Activated CD4-positive, alpha-beta T cell treated with anti-CD3 and anti-CD28 coated beads, Interleukin-2, Interleukin-6, amounts not matched to agents 100 ng/mL and 50 ng/mL, durations not matched to agents 16 hours and 8 hours (primary cell): ENCODE data around the gene KIF18B.
A peak's percentile ranks its signal among the peaks of the same experiment; 100 is the strongest.

Source experiments
- DNase-seq: peaks from one replicate; pipeline ENCODE4 v3.0.0-alpha.2; 2020

The KIF18B gene

DNA sequence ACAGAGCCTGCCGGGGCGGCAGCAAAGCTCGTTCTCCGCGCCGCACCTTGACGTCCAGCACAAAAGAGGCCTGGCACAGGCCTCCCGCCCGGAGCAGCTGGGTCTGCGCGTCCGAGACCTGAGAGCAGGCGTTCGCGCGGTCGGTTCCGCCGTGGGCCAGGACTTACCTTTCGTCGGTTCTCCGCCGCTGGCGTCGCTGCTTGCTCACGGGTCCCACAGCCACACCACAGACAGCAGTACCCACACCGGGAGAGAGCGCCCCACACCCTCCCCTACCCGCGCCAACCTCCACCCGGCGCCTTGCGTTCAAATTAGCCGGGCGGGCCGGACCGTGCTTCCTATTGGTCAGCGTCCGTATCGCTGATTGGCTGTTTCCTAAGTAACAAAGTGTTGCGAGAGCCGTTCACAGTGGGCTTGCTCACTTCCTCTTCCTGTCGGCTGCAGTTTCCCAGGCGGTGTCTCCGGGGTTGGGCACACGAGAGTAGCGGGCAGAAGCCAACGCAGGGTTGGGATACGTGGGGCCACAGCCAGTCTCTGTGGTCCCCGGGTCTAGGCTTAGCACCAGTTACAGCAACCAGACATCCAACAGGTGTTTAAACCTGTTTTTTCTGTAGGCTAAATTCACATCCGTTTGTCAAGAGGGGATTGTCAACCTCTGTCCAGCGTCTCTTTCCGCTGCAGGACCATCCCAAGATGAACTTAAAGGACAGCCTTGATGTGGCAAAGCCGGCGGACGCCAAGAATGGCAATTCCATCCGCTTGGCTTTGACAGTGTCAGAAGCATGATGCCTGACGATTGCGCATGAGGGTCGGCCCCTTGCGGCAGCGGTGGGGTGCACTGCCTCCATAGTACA is at the start of gene KIF18B:
TSS of gene KIF18B (minus strand) at position 313 of the 854 bp plus-strand sequence. CDS start 11,429 bp downstream, outside the sequence.
- DNase-seq = peak; percentile 97

DNA sequence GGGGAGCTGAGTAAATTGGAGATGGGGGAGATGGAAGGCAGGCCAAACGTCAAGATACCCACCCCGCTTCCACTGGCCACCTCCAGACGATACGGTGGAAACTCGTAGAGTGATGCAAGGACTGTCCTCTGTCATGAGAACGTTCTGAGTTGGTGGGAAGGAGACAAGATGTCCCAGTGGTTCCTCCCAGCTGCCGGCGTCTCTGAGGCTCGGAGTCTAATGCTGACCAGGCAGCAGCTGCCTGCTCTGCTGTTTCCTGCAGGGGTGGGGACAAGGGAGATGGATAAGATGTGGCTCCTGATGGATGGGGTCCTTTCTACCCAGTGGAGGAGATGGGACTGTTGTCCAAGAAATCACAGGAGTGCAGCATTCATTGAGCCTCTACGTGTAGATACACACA is 48.7 kb upstream of the KIF18B start:
- no peak for DNase-seq

DNA sequence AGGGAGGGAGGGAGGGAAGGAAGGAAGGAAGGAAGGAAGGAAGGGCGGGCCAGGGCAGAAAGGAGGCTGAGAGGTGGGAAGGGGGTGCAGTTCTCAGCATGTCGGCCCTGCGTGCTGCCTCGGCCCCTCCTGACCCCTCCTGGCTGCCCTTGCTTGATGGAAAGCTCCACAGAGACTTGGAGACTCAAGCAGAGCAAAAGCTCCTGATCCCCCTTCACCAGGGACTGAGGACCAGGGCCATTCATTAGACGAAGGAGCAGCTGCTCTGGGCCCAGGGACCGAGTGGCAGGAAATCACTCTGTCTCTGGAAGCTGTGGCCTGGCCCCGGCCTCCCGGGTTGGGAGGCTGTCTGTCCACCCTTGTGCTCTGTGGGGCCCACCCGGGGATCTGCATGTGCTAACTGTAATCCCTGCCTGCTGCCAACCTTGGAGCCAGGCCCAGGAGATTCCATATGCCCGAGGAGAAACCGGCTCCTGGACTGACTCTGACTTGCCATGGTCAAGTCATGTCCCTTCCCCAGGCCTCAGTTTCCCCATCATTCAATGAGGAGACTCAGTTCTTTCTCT is 47.9 kb upstream of the KIF18B start:
- no peak for DNase-seq

DNA sequence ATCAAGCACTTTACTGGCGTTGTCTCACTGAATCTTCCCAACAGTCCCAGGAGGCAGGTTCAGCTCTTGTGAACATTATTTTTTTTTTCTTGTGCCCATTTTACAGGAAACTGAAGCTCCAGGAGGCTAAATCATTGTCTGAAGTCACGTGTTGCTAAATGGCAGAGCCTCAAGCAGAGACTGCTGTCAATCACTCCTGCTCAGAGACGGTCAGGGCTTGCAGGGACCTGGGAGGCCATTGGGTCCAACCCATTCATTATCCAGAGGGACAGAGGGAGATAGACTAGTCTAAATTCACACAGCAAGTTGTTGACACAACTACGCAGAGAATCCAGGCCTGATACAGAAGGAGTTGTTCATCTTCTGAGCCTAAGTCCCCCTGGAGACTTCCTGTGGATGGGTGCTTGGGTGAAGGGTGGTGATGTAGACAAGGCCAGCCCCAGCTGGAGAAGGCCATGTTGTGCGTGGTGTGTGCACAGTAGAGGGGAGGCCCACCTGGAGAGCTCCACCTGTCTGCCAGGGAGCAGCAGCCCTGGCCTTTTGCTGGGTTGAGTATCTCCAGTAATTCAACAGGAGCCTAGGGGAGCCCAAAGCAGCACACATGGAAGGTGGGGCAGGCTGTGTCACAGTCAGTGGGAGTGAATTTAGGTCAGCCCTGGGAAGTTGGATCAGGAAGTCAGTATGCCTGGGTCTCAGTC is 44.8 kb upstream of the KIF18B start:
- DNase-seq = no peak

DNA sequence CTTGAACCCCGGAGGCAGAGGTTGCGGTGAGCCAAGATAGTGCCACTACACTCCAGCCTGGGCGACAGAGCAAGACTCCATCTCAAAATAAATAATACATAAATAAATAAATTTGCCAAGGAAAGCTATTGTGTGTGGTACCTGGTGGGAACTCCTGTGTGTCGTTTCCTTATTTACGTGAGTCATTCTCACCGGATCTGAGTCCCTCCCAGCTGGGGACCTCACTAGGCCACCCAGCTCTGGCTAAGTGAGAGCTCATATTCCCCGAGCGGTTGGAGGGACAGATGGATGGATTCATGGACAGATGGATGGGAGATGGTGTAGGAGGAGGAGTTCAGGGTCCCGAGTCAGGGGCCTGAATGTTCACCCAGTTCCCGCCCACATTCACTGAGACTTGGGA is 43.4 kb upstream of the KIF18B start:
- DNase-seq = no peak

DNA sequence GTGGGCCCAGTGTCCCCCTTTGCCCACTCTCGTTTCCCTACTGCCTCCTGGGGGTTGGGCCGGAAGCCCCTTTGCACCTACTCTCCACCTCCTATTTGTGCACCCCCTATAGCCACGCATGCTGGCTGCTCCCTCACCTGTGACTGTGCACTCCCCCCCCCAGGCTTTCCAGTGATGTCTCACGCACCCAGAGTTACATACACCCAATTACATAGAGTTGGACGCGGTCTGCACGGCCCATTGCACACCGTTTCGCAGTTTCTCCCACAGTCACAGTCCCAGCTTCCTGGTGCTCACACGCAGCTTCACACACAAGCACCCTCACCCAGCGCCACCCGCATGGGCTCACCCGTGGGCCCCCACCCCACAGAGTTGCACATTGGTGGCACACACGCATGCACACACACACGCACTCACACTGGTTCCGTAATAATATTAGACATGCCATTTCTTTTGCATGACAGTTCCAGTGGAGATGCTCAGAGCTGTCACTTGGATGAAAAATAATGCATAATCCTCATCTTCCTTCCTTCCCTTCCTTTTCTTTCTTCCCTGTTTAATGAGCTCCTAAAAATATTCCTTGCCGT is 42.1 kb upstream of the KIF18B start:
- DNase-seq = no peak

DNA sequence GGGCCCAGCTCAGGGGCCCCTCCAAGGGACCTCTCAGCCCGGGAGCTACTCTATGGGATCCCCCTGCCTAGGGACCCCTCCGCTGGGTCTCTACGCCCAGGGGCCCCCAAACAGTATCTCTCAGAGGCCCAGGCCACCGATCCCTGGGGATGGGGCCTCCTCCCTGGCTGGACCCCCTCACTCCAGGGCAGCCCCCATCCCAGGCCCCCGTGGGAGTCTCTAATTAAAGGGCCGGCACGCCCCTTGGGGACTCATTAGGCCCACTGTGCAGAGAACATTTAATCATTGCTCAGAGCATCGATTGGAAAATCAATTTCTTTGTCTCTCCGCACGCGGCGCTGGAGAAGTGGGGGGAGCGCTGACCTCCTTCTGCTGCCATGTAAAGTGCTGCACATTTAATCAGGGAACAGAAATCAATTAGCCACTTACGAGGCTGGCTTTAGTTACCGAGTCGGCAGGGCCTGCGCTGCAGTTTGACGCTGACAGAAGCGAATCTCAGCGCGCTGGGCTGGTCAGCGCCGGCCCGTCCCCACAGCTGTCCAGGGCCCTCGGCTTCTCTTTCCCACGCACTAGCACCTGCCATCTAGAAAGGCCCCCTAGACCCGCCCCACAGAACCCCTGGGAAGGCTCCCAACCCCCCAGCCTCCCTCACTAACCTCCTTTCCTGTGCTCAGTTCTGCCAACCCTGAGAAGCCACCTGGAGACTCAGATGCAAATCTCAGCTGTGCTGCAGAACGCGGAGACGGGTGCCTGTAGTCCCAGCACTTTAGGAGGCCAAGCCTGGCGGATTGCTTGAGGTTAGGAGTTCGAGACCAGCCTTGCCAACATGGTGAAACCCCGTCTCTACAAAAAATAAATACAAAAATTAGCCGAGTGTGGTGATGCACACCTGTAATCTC is 40.7 kb upstream of the KIF18B start:
- no peak for DNase-seq

DNA sequence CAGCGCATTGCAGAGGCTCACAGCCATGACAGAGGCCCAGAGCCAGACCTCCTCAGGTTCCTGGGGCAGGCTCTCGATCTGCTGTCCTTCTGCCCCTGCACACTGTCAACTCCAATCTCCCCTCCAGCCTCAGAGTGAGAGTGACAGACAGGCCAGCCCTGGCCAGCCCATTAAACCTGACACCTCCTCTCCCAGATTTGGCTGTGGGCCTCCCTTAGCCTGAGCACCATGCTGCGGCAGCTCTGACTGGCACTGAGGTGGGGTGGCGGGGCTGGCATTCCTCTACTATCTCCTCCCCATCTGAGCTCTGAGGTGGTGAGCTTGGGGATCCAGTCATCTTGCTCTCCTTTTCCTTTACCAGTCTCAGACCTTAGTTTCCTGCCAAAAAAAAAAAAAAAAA is 36.0 kb upstream of the KIF18B start:
- no peak for DNase-seq

DNA sequence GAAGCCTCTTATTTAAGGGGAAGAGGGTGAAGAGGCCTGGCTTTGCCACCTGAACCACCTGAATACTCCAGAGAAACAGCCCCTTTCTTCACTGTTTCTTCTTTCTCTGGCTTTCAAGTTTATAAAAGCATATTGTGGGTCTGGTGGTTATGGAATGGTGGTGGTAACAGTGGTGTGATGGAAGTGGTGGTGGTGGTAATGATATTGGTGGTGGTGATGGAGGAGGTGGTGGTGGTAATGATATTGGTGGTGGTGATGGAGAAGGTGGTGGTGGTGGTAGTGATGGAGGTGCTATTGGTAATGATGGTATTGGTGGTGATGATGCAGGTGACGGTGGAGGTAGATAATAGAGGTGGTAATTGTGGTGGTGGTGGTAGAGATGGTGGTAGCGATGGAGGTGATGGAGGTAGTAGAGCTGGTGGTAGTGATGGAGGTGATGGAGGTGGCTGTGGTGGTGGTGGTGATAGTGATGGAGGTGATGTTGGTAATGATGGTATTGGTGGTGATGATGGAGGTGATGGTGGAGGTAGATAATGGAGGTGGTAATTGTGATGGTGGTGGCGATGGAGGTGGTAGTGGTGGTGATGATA is 34.6 kb upstream of the KIF18B start:
- DNase-seq = no peak

DNA sequence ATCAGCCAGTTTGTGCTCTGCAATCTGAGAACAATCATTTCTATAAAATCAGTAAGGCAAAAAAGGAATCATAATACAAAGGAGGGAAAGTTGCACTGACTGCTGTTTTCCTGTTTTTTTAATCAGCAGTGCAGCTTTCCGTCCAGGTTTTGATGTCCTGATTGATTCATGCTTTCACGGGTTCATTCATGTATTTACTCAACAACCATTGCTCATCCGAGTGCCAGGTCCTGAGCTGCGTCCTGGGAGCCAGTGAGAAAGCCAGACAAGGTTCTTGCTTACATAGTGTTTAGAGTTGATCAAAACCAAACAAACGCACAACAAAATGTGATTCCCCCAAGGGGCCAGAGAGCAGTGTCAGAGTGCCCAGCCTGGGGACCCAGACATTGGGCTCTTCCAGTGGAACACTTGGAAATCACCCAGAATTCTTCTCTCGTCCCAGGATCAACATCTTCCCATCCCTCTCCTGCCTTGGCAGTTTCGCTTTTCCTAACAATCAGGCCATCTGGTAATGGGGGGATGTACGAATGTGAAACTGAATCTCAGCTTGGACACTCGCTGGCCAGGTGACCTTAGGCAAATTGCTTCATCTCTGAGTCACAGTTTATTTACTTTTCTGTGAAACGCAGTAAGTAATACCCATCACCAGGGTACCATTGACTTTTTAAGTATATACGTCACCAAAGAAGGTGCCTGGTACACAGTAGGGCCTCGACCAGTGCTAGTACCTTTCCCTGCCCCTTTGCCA is 33.8 kb upstream of the KIF18B start:
- no peak for DNase-seq

DNA sequence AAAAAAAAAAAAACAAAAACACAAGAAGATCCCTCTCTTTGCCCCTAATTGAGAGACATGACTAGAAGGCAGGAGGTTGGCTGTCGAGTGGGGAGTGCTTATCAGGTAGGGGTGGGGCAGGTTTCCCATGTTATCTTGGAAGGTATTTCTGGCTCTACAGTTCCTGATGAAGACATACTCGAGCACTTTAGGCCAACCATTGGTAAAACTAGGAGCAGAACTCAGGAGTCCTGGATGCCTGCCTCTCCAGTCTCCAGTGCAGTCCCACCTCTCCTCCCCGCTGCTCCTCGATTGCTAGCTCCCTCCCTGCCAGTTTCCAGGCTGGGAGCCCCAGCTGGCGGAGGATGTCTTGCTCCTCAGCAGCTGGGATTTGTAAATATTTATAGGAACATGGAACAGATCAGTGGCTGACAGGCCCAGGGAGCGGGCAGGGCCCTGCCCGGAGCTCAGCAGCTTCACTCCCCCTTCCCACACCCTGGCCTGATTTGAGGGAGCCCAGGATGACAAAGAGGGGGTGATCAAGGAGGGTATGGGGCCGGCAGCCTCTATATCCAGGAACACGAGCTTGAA is 31.9 kb upstream of the KIF18B start:
- DNase-seq = no peak

DNA sequence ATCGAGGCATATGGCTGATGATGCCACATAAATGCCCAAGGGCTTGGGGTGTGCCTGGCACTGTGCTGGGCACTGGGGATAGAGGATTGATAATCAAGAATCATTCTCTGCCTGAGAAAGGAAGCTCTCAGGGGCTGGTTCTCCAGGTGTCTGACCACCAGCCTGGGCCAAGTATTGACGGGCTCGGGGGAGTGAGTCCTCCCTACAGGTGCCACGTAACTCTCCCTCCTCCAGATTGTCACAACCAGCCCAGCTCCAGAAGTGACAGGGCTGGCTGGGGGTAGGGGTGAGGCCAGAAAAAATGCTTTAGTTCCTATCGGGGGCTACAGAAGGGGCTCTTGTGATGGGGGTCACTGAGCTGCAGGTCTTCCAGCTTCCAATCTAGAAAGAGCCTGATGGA is 31.2 kb upstream of the KIF18B start:
- no peak for DNase-seq

DNA sequence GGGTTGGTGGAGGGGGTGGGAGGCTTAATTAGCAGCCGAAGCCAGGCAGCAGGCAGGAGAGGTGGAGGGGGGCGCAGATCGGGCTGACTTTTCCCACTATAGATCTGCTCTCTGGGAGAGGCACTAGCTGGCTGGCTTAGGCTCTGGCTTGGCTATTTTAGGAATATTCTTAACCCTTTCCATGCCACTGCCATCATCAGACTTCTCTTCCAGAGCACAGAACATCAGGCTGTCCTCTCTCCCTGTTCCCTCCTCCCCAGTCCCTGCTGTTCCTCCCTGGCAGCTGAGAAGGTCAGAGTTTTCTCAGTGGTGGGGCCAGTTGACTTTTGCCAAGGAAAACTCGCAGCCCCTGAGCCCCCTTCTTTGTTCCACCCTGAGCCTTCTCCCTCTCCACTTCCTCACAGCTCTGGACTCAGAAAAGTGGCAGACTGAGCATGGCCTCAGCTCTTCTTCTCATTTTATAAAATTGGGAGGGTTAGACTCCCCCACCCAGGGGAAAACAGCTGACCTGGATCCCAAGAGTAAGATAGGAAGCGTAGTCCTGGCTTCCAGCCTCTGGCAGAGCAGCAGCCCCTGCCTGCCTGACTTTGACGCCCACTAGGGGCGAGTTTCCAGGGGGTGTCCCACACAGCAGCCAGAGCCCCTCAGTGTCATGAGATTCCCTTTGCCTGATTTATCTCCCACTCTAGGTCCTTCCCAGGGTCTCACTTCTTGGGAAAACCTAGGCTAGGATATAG is 30.4 kb upstream of the KIF18B start:
- DNase-seq = no peak

DNA sequence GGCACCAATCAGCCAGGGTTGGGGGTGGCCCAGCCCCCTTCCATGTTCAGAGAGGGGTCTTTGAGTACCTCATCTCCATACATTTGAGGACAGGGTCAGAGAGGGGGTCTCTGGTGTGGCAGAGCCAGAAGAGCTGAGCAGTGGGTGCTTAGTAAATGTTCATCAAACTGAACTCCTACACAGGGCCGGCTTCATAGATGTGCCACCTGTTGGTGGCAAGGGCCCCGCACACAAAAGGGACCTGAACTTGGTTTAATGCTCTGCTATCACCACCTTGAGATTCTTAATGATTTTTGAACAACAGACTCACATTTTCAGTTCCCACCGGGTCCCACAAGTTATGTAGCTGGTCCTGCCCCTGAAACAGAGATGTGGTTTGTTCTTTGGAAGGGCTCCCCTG is 29.5 kb upstream of the KIF18B start:
- DNase-seq = no peak

DNA sequence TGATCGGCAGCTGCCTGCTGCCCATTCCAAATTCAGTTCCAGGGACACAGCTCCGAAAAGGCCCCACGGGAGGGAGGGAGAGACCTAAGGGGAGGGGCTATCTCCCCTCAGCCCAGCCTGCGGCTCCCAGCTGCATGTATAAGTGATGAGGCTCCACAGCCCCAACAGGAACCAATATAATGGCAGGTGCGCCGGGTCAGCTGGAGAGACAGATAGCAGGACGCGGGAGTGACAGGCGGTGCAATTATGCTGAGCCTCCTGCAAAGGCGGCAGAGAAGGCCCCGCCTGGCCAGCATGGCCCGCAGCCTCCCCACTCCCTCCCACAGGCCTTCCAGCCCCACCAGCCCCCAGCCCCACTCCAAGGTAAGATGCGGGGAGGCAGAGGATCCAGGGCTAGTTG is 28.6 kb upstream of the KIF18B start:
- no peak for DNase-seq

DNA sequence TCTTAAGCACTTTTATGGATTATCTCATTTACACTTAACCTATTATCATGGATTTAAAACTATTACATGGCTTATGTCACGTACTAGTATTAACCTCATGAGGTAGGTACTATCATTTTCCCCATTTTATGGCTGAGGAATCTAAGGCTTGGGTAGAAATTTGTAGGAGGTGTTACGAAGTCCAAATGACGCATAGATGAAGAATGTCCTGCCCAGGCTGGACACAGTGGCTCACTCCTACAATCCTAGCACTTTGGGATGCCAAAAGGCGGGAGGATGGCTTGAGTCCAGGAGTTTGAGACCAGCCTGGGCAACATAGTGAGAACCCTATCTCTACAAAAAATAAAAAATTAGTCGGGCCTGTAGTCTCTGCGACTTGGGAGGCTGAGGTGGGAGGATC is 25.4 kb upstream of the KIF18B start:
- no peak for DNase-seq

DNA sequence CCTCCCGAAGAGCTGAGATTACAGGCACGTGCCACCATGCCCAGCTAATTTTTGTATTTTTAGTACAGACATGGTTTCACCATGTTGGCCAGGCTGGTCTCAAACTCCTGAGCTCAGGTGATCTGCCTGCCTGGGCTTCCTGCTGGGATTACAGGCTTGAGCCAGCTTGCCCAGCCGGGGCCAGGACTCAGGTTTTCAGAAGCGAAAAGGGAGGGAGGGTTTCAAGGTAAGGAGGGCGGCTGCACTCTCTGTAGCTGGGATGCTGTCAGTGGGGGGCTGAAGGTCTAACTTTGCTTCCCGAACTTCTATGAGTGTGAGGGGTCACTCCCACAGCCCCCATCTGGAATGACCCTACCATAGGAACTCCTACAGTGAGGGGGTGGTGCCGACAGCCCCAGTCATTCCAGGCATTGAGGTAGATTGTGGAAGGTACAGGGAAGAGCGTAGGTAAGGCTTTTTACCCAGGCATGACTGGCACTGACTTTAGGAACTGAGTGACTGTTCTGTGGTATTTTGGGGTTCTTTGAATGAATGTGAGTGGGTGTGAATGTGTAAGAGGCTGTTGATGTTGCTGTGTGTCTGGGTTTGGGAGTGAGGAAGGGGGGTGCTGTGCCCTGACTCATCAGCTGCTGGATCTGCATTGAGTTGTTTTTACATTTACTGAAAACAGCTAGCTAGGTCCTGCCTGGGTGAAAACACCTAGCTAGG is 24.4 kb upstream of the KIF18B start:
- DNase-seq = peak; percentile 76

DNA sequence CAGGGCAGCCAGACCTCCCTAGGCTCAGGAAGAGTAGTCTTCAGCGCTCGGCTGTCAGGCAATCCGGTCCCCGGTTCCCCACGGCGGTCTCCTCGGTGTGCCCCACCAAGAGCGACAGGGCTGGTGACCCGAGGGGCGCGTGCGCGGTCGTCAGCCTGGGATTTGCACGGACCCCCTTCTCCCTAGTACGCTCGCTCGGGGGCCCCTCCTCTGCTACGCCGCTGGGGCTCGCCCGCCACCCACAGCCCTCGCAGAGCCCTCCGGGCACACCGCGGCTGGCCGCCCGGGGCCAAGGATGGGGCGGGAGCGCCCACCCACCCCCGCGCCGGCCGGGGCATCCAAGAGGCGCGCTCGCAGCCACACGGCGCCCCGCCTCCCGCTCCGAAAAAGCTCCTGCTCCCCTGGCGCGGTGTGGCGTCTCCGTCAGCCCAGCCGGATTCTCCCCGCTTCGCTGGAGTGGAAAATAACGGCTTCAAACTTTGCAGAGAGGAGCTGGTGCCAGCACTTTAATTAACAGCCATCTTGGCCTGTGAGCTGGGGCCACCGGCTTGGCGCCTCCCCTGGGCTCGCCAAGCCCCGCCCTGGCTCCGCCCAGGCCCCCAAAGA is 22.7 kb upstream of the KIF18B start:
- DNase-seq = peak; percentile 10

DNA sequence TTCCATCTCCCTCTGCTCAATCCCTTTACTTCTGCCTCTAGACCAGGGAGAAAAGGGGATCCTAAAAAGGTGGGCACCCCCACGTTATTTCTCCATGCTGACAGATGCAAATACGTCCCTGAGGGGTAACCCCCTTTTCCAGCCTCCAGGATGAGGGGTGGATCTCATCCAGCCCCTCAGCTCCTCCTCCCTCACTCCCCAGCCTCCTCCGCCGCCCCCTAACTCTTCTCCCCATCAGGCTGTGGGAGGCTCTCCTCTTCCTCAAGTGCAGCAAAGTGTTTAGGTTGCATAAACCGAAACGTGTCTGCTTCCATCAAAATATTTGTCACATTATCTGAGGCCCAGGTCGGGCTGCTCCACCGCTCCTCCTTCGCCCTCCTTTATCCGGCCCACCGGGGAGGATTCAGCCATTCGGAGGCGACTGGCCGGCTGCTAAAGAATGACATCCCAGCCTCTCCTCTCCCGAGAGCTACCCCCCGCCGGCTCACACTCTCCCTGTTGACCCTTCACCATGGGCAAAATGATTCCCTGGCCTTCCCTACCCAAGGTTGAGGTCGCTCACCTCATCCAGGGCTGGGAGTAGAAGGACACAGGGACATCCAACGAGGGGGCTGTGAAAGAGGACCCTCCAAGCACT is 21.7 kb upstream of the KIF18B start:
- DNase-seq = no peak
